Uterus (tissue), 2 donors: ENCODE measurements around the gene SLC44A1.

Experiments
- CTCF ChIP-seq, 4 experiments: fragments of 200-600 bp in 2 of 4; fragments of 450-650 bp in 2 of 4; sonication (generic) in 2 of 4; IDR thresholded peaks; one replicate each; pipeline ENCODE4 v1.5.1; 2016 to 2019; ENCODE audit warnings: antibody characterized with exemption in 4 of 4, mild to moderate bottlenecking in 2 of 4, moderate library complexity in 1 of 4
- POLR2A ChIP-seq, 2 donors: fragments of 450-650 bp; IDR thresholded peaks; one replicate each; pipeline ENCODE4 v1.6.1; 2016; ENCODE audit warnings: antibody characterized with exemption in 2 of 2, mild to moderate bottlenecking in 1 of 2, moderate library complexity in 1 of 2

GRCh38 chr9:105437704-105438103, 193.3 kb downstream of the SLC44A1 start:
- no peak for TF ChIP-seq CTCF (IDR thresholded peaks at IDR 0.05)
- no peak for TF ChIP-seq POLR2A (IDR thresholded peaks at IDR 0.05)
